Endothelial cell of umbilical vein (primary cell): Measurements from ENCODE around the gene TMC1. TPM values are rescaled to one million over a fixed set of nuclear protein-coding genes. Genes with fewer than 3 reads are reported as not detected.

Experiments used
- BruUV-seq: library from RNA; stranded (reverse); fragments of 400-500 nt; replicated peaks from 2 replicates; lab custom pipeline; 2021; lab: Mats Ljungman, UMichigan
- CTCF ChIA-PET: fragments of 300-600, 350-600 bp; sonication (Branson Sonifier 250); formaldehyde crosslinking; loops from one replicate; lab custom pipeline; 2021; ENCODE audit warnings: antibody characterized with exemption, inconsistent platforms; lab: Charles Lee
- POLR2A ChIA-PET: fragments of 300-600, 350-600 bp; sonication (Branson Sonifier 250); formaldehyde crosslinking; loops from one replicate; lab custom pipeline; 2021; ENCODE audit warnings: antibody characterized with exemption, inconsistent platforms; lab: Charles Lee
- DNase-seq: peaks from one replicate; pipeline ENCODE4 v3.0.0-alpha.2; 2011; ENCODE audit warnings: low read depth, low spot score
- FAIRE-seq: peaks from 2 replicates; lab custom pipeline; 2011; peaks lifted over from hg19 to GRCh38; lab: Jason Lieb, UNC
- H2AFZ ChIP-seq: 2 replicates; pipeline ENCODE4 v1.6.0; 2012; ENCODE audit warnings: low read depth, low read length, control low read depth, inconsistent platforms
- H3K27ac ChIP-seq: 2 replicates; pipeline ENCODE4 v1.5.1; 2011; ENCODE audit warnings: low read depth, mild to moderate bottlenecking, control low read depth, low read length, moderate library complexity; ENCODE audit not compliant: insufficient read depth
- H3K27me3 ChIP-seq, 2 experiments: 2 replicates each; pipeline versions ENCODE4 v1.6.0 to v1.6.1; 2011; ENCODE audit warnings: low read length in 2 of 2, mixed read lengths in 1 of 2; ENCODE audit not compliant: control insufficient read depth in 2 of 2, insufficient read depth in 2 of 2
- H3K36me3 ChIP-seq, 2 experiments: 2 replicates in 1 of 2; 3 replicates in 1 of 2; pipeline ENCODE4 v1.5.1; 2011; ENCODE audit warnings: low read length in 2 of 2, mild to moderate bottlenecking in 1 of 2, moderate library complexity in 1 of 2; ENCODE audit not compliant: control insufficient read depth in 2 of 2, insufficient read depth in 2 of 2; ENCODE audit errors: extremely low read depth in 1 of 2
- H3K4me1 ChIP-seq: 3 replicates; pipeline ENCODE4 v1.5.1; 2011; ENCODE audit warnings: mild to moderate bottlenecking, low read length; ENCODE audit not compliant: control insufficient read depth, insufficient read depth; ENCODE audit errors: extremely low read depth
- H3K4me2 ChIP-seq: 2 replicates; pipeline ENCODE4 v1.6.1; 2011; ENCODE audit warnings: low read length, control low read depth, mixed read lengths; ENCODE audit not compliant: insufficient read depth
- H3K4me3 ChIP-seq, 3 experiments: fragments of 200-600 bp in 1 of 3; sonication (generic), shearing (Covaris generic) in 1 of 3; replicated peaks in 1 of 3; 2 replicates each; pipeline ENCODE4 v1.5.1; 2011 to 2016; ENCODE audit warnings: control low read depth in 3 of 3, low read length in 3 of 3, mild to moderate bottlenecking in 2 of 3, inconsistent platforms in 1 of 3, low read depth in 1 of 3, moderate library complexity in 1 of 3; ENCODE audit not compliant: insufficient read depth in 1 of 3
- H3K79me2 ChIP-seq: 2 replicates; pipeline ENCODE4 v1.6.0; 2012; ENCODE audit warnings: low read length, inconsistent platforms; ENCODE audit not compliant: control insufficient read depth, insufficient read depth
- H3K9ac ChIP-seq: replicated peaks from 2 replicates; pipeline ENCODE3; 2011; ENCODE audit warnings: low read length, control low read depth; ENCODE audit not compliant: insufficient read depth; ENCODE audit errors: extremely low read depth
- H3K9me1 ChIP-seq: replicated peaks from 3 replicates; pipeline ENCODE4 v1.6.0; 2011; ENCODE audit warnings: mild to moderate bottlenecking, low read length; ENCODE audit not compliant: control insufficient read depth, insufficient read depth; ENCODE audit errors: extremely low read depth
- H3K9me3 ChIP-seq: replicated peaks from 2 replicates; pipeline ENCODE4 v1.5.1; 2012; ENCODE audit warnings: low read length, inconsistent platforms; ENCODE audit not compliant: control insufficient read depth, insufficient read depth
- H4K20me1 ChIP-seq: replicated peaks from 2 replicates; pipeline ENCODE3; 2011; ENCODE audit warnings: mild to moderate bottlenecking, low read length; ENCODE audit not compliant: control insufficient read depth, insufficient read depth; ENCODE audit errors: extremely low read depth
- CTCF ChIP-seq, 2 donors: IDR thresholded peaks; 1 replicate in 1 of 2; 2 replicates in 1 of 2; pipeline ENCODE4 v1.5.1; 2011; ENCODE audit warnings: low read length in 2 of 2, mild to moderate bottlenecking in 2 of 2, moderate library complexity in 2 of 2, control low read depth in 1 of 2, inconsistent platforms in 1 of 2, low read depth in 1 of 2; ENCODE audit not compliant: insufficient read depth in 1 of 2; ENCODE audit errors: extremely low read depth in 1 of 2
- EZH2 ChIP-seq: IDR thresholded peaks from 2 replicates; pipeline ENCODE4 v1.6.1; 2012; ENCODE audit warnings: borderline replicate concordance, low read depth, mild to moderate bottlenecking, moderate library complexity, low read length, inconsistent platforms; ENCODE audit not compliant: severe bottlenecking
- FOS ChIP-seq: IDR thresholded peaks from 2 replicates; pipeline ENCODE4 v1.6.1; 2011; ENCODE audit warnings: mild to moderate bottlenecking, low read length, moderate library complexity, borderline replicate concordance; ENCODE audit not compliant: insufficient read depth
- GATA2 ChIP-seq: IDR thresholded peaks from 2 replicates; pipeline ENCODE4 v1.7.0; 2011; ENCODE audit warnings: low read depth, mild to moderate bottlenecking, moderate library complexity, mixed read lengths, low read length; ENCODE audit not compliant: insufficient read length, insufficient read depth
- JUN ChIP-seq: IDR thresholded peaks from 2 replicates; pipeline ENCODE4 v1.6.1; 2011; ENCODE audit warnings: borderline replicate concordance, low read depth; ENCODE audit not compliant: insufficient read length, insufficient read depth
- MYC ChIP-seq: IDR thresholded peaks from one replicate; pipeline ENCODE4 v1.6.1; 2011; ENCODE audit warnings: mild to moderate bottlenecking, low read depth, low read length
- POLR2A ChIP-seq: IDR thresholded peaks from 2 replicates; pipeline ENCODE4 v1.6.1; 2012; ENCODE audit warnings: low read depth, mild to moderate bottlenecking, control low read depth, low read length
- POLR2AphosphoS5 ChIP-seq: IDR thresholded peaks from 2 replicates; pipeline ENCODE4 v1.6.1; 2012; ENCODE audit warnings: low read depth, mild to moderate bottlenecking, control low read depth, low read length, moderate library complexity; ENCODE audit not compliant: insufficient read depth
- dilution Hi-C: fragments of 300-500 bp; cut with MboI; formaldehyde crosslinking; loops from one replicate; pipeline ENCODE4 v1.15.0; 2019; ENCODE audit warnings: low sequenced_read_pairs; ENCODE audit not compliant: extremely low pct_ligation_motif_present
- intact Hi-C: fragments of 100-400 bp; cut with micrococcal nuclease; formaldehyde crosslinking; loops from one replicate; pipeline ENCODE4 v1.10.0; 2022
- polyA plus RNA-seq, 4 experiments: library from polyadenylated mRNA; depleted of rRNA in 3 of 4; stranded (reverse) in 3 of 4; unstranded in 1 of 4; fragments of >200 nt; gene quantifications; 2 replicates each; pipeline versions ENCODE4 v1.2.1 to v1.2.3, GENCODE V29; 2011 to 2012; ENCODE audit warnings: missing spikeins in 1 of 4
- total RNA-seq: library from RNA; stranded (reverse); gene quantifications from 2 replicates; pipeline ENCODE4 v1.2.3, GENCODE V29; 2021

The TMC1 gene
- total and polyA plus RNA-seq, 2 donors (not counting 3 experiments of a cell fraction or from before 2014, with no cell fraction given), result 1.5 TPM; not detected in 1

GRCh38 chr9:72534931-72535330 is 13.5 kb downstream of the TMC1 start:
- no peak overlapping the region for H3K4me3 ChIP-seq
- no TSS peak for BruUV-seq
- TF ChIP-seq GATA2, result no peak
- no peak for TF ChIP-seq FOS
- no peak for TF ChIP-seq POLR2A
- no peak for TF ChIP-seq MYC
- TF ChIP-seq EZH2, result no peak
- TF ChIP-seq CTCF (IDR thresholded peaks at IDR 0.05; ENCODE audit: extremely low read depth in 1 of 2, insufficient read depth in 1 of 2, low read depth in 1 of 2, low read length in 2 of 2), result no peak
- TF ChIP-seq JUN, result no peak
- no peak for TF ChIP-seq POLR2AphosphoS5
- intact Hi-C loops, result no loop called here
- H3K79me2 ChIP-seq, result no peaks in the 10 kb centered on the region
- no peak overlapping the region for H3K27ac ChIP-seq
- dilution Hi-C loops, result no loop called here
- H3K4me2 ChIP-seq, result no peak overlapping the region
- ChIA-PET POLR2A (interaction anchor here (1.0 kb wide), 1 partner anchor 170 kb away, joined by 4 read pairs; the partner anchor contains the start of gene ZFAND5), CTCF (interaction anchor here (0.9 kb wide), 1 partner anchor 114 kb away, joined by 3 read pairs; no protein-coding TSS in a partner anchor)
- DNase-seq (no peak), FAIRE-seq (peak; percentile 33)
- no peaks in the 10 kb centered on the region for H3K4me1 ChIP-seq
- H4K20me1 ChIP-seq, result no peaks in the 10 kb centered on the region
- no peak overlapping the region for H2AFZ ChIP-seq
- no peak overlapping the region for H3K9ac ChIP-seq
- H3K9me3 ChIP-seq, result no peaks in the 10 kb centered on the region
- no peaks in the 10 kb centered on the region for H3K9me1 ChIP-seq
- H3K36me3 ChIP-seq, result no peaks in the 10 kb centered on the region
- no peaks in the 10 kb centered on the region for H3K27me3 ChIP-seq
